Right lobe of liver (tissue), 6 donors: ENCODE data around the gene H2AZ2. TPM values are rescaled to one million over a fixed set of nuclear protein-coding genes. Genes with fewer than 3 reads are reported as not detected.
A peak's percentile ranks its signal among the peaks of the same experiment; 100 is the strongest.

Experiments used
- ATAC-seq, 4 donors: fragments of 200-7000 bp; cut with Tn5 transposase; one replicate each; pipeline ENCODE4 v1.9.1; 2020; ENCODE audit warnings: mild to moderate bottlenecking in 4 of 4, moderate library complexity in 4 of 4
- DNase-seq, 3 donors: peaks; one replicate each; pipeline ENCODE4 v3.0.0-alpha.2; 2020
- H3K27ac ChIP-seq, 3 donors: fragments of 200-600 bp; one replicate each; pipeline ENCODE4 v1.8.0; 2022
- H3K27me3 ChIP-seq, 2 donors: fragments of 200-600 bp; one replicate each; pipeline ENCODE4 v1.8.0; 2022
- H3K36me3 ChIP-seq, 4 donors: fragments of 200-600 bp; sonication (generic) in 1 of 4; one replicate each; pipeline versions ENCODE4 v1.5.1 to v1.8.0; 2017 to 2022; ENCODE audit warnings: control low read depth in 1 of 4
- H3K4me1 ChIP-seq, 4 donors: fragments of 200-600 bp; sonication (generic) in 1 of 4; one replicate each; pipeline versions ENCODE4 v1.5.1 to v1.8.0; 2017 to 2022; ENCODE audit warnings: control low read depth in 1 of 4
- H3K4me3 ChIP-seq, 3 donors: fragments of 200-600 bp; one replicate each; pipeline ENCODE4 v1.8.0; 2022
- H3K9me3 ChIP-seq, 4 donors: fragments of 200-600 bp; sonication (generic) in 1 of 4; one replicate each; pipeline versions ENCODE4 v1.5.1 to v1.8.0; 2017 to 2022; ENCODE audit warnings: control low read depth in 1 of 4
- CTCF ChIP-seq, 4 donors: fragments of 200-600 bp in 3 of 4; fragments of 450-650 bp in 1 of 4; IDR thresholded peaks; one replicate each; pipeline versions ENCODE4 v1.5.1 to v1.8.0; 2016 to 2022; ENCODE audit warnings: antibody characterized with exemption in 4 of 4, mild to moderate bottlenecking in 2 of 4
- POLR2A ChIP-seq: fragments of 450-650 bp; IDR thresholded peaks from one replicate; pipeline ENCODE4 v1.6.1; 2017; ENCODE audit warnings: antibody characterized with exemption, mild to moderate bottlenecking
- WGBS: methylation state at CpG from one replicate; pipeline ENCODE4 v1.1.6; 2018; ENCODE audit warnings: low coverage, low lambda C conversion rate; ENCODE audit not compliant: insufficient coverage; ENCODE audit errors: missing lambda C conversion rate; 5-methylcytosine and 5-hydroxymethylcytosine counted together
- intact Hi-C, 2 donors: fragments of 100-400 bp; cut with DNase I; formaldehyde crosslinking; loops; one replicate each; pipeline versions ENCODE4 v1.11.2 to v1.14.1; 2022
- total RNA-seq, 6 experiments: library from RNA; depleted of rRNA in 2 of 6; stranded (reverse); fragments of >200 nt in 2 of 6; fragmentation: NEBNext Ultra II Directional in 3 of 6; extraction: Animal tissue kit (Norgen Biotek cat#: 25700) in 3 of 6; gene quantifications; one replicate each; pipeline versions ENCODE4 v1.1.0 to v1.2.4, GENCODE V29; 2016 to 2023
- donor health status: DM: no; HTN: yes; CAD: no.
- donor health status: DM: no; HTN: no; CAD: no.
- donor health status: DM: no; HTN: no; CAD: no.
- donor health status: DM: no; HTN: yes; CAD: no.
- donor health status: DM: no; HTN: yes; CAD: no.

The H2AZ2 gene
- total RNA-seq, 6 experiments from 2014 or later, result 49.3 to 69.1 (median 60.9) TPM

DNA sequence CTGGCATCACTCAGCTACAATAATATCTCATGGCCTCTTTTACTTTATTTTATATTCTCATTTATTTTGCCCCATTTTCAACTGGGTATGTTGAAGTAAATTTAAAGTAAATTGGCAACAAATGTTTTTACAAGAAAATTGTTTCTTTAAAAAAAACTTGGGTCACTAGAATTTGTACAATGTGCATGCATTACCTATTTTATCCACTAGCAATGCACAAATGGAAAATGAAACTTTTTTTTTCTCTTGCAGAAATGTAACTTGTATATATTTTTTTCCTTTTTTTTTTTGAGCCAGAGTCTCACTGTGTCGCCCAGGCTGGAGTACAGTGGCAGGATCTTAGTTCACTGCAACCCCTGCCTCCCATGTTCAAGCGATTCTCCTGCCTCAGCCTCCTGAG, 10.3 kb upstream of the H2AZ2 start:
- TF ChIP-seq CTCF (IDR thresholded peaks at IDR 0.05) (peak in 1 of 4 donors; percentile 8), POLR2A (no peak)
- no peaks in the 10 kb centered on the region for H3K27me3 ChIP-seq
- H3K4me1 ChIP-seq, result no peaks in the 10 kb centered on the region
- ATAC-seq (no peak), DNase-seq (no peak)
- no peaks in the 10 kb centered on the region for H3K9me3 ChIP-seq
- intact Hi-C loops, result loop anchor here (5.0 to 10.0 kb wide), 3 partner anchors 64 to 277 kb away; no protein-coding TSS in a partner anchor
- H3K4me3 ChIP-seq, result no peak overlapping the region
- no peaks in the 10 kb centered on the region for H3K36me3 ChIP-seq
- no peak overlapping the region for H3K27ac ChIP-seq
- WGBS, result 80% methylated on average over 2 of the region's 2 CpGs

DNA sequence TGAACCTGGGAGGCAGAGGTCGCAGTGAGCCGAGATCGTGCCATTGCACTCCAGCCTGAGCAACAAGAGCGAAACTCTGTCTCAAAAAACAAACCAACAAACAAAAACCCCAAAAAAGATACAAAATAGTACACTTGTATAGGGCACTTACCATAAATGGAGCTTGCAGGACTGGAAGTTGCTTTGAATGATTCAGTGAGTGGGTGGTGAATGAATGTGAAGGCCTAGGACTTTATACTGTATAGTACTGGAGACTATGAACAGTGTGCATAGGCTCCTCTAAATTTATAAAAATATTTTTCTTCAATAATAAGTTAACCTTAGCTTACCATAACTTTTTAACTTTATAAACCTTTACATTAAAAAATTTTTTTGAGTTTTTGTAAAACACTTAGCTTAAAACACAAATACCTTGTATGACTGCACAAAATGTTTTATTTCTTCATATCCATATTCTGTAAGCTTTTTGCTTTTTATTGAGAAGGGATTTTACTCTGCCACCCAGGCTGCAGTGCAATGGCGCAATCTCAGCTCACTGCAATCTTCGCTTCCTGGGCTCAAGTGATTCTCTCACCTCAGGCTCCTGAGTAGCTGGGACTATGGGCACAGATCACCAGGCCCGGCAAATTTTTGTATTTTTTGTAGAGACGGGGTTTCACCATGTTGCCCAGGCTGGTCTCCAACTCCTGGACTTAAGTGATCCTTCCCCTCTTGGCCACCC, 6.9 kb upstream of the H2AZ2 start:
- ATAC-seq (no peak), DNase-seq (no peak)
- 82% methylated on average over 8 of the region's 8 CpGs for WGBS
- Histone ChIP-seq H3K9me3 (no peaks in the 10 kb centered on the region), H3K27me3 (no peaks in the 10 kb centered on the region), H3K4me3 (no peak overlapping the region), H3K36me3 (no peaks in the 10 kb centered on the region), H3K4me1 (no peaks in the 10 kb centered on the region), H3K27ac (no peak overlapping the region)
- intact Hi-C loops, result loop anchor here (5.0 to 10.0 kb wide), 3 partner anchors 67 to 280 kb away; no protein-coding TSS in a partner anchor
- TF ChIP-seq POLR2A (no peak), CTCF (IDR thresholded peaks at IDR 0.05) (no peak)

DNA sequence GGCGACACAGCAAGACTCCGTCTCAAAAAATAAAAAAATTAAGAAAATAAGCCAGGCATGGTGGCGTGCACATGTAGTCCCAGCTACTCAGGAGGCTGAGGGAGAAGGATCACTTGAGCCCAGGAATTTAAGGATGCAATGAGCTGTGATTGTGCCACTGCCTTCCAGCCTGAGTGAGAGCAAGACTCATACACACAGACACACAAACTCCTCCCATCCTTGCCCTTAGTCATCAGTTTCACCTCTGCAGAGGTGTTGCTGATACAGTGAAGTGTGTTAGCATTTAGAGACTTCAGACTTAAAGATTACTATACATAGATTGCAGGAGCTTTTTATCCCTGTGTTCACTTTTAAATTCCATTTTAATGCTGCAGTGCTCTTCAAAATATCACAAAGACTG, 5.5 kb upstream of the H2AZ2 start:
- ATAC-seq (no peak), DNase-seq (no peak)
- Histone ChIP-seq H3K4me3 (no peak overlapping the region), H3K27me3 (no peaks in the 10 kb centered on the region), H3K36me3 (no peaks in the 10 kb centered on the region), H3K4me1 (no peaks in the 10 kb centered on the region), H3K27ac (no peak overlapping the region), H3K9me3 (no peaks in the 10 kb centered on the region)
- intact Hi-C loops, result loop anchor here (10.0 kb wide), 2 partner anchors 71 to 281 kb away; no protein-coding TSS in a partner anchor
- TF ChIP-seq CTCF (IDR thresholded peaks at IDR 0.05) (no peak), POLR2A (no peak)
- WGBS, result 63% methylated on average over 1 of the region's 3 CpGs

DNA sequence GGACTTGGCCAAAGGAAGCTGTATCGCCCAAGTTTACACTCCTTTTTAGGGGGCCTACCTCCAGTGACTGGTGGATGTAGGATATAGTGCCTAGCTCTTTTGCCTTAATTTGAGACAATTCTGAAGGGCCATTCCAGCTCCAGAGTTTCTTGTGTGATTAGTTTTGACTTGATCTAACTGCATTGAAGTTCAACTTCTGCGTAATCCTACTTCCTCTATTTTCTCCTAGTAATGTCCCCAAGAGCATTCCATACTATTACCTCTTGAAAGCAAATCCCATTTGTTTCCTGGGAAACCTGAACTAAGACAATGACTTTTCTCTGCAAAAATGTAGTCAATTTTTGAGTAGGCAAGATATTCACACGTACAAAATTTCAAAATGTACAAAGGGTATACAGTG, 4.7 kb upstream of the H2AZ2 start:
- no peak overlapping the region for H3K27ac ChIP-seq
- intact Hi-C loops, result loop anchor here (10.0 kb wide), 2 partner anchors 72 to 282 kb away; no protein-coding TSS in a partner anchor
- no peak for TF ChIP-seq CTCF (IDR thresholded peaks at IDR 0.05)
- TF ChIP-seq POLR2A, result no peak
- no peak for DNase-seq
- WGBS, result 86% methylated on average over 3 of the region's 3 CpGs
- no peak overlapping the region for H3K4me3 ChIP-seq
- no peaks in the 10 kb centered on the region for H3K36me3 ChIP-seq
- no peaks in the 10 kb centered on the region for H3K9me3 ChIP-seq
- no peaks in the 10 kb centered on the region for H3K4me1 ChIP-seq
- H3K27me3 ChIP-seq, result no peaks in the 10 kb centered on the region
- no peak for ATAC-seq
